MCF 10A (cell line): ENCODE data around the gene PHF21A. TPM values are rescaled to one million over a fixed set of nuclear protein-coding genes. Genes with fewer than 3 reads are reported as not detected.

Experiments
- BruUV-seq: library from RNA; stranded (reverse); fragments of 400-500 nt; replicated peaks from 2 replicates; lab custom pipeline; 2021; lab: Mats Ljungman, UMichigan
- CTCF ChIA-PET: fragments of 300-600 bp; sonication (Branson Sonifier 250); formaldehyde crosslinking; extraction: SDS; loops from one replicate; lab custom pipeline; 2021; ENCODE audit warnings: antibody characterized with exemption, inconsistent platforms; lab: Yijun Ruan, JAX
- POLR2A ChIA-PET: fragments of 300-600, 350-650 bp; sonication (Branson Sonifier 250); formaldehyde crosslinking; extraction: SDS; loops from one replicate; lab custom pipeline; 2020; ENCODE audit warnings: antibody characterized with exemption, inconsistent platforms; lab: Yijun Ruan, JAX
- DNase-seq: peaks from one replicate; pipeline ENCODE4 v3.0.0-alpha.2; 2018; ENCODE audit not compliant: unreplicated experiment
- H3K27ac Mint-ChIP-seq: one replicate; pipeline ENCODE4 v1.8.0; 2022; ENCODE audit warnings: mild to moderate bottlenecking, low read depth, mixed read lengths; ENCODE audit not compliant: unreplicated experiment
- H3K27me3 Mint-ChIP-seq: one replicate; pipeline ENCODE4 v1.8.0; 2022; ENCODE audit warnings: mixed read lengths; ENCODE audit not compliant: insufficient read depth, unreplicated experiment
- H3K36me3 Mint-ChIP-seq: one replicate; pipeline ENCODE4 v1.8.0; 2022; ENCODE audit warnings: mild to moderate bottlenecking, moderate library complexity, mixed read lengths; ENCODE audit not compliant: insufficient read depth, unreplicated experiment
- H3K4me1 Mint-ChIP-seq: one replicate; pipeline ENCODE4 v1.8.0; 2022; ENCODE audit warnings: mixed read lengths; ENCODE audit not compliant: insufficient read depth, unreplicated experiment
- H3K4me3 Mint-ChIP-seq: one replicate; pipeline ENCODE4 v1.8.0; 2022; ENCODE audit warnings: mild to moderate bottlenecking, moderate library complexity, mixed read lengths; ENCODE audit not compliant: unreplicated experiment
- H3K9me3 Mint-ChIP-seq: one replicate; pipeline ENCODE4 v1.8.0; 2022; ENCODE audit warnings: mixed read lengths; ENCODE audit not compliant: unreplicated experiment
- intact Hi-C: fragments of 100-400 bp; cut with micrococcal nuclease; formaldehyde crosslinking; loops from 2 replicates; pipeline ENCODE4 v1.14.1; 2022
- total RNA-seq: library from RNA; stranded (reverse); gene quantifications from 2 replicates; pipeline ENCODE4 v1.2.3, GENCODE V29; 2022
- TF ChIP-seq, protein P1 (sequence below): fragments of 200-600 bp; IDR thresholded peaks from one replicate; pipeline ENCODE4 v1.8.0; 2022; ENCODE audit warnings: antibody characterized with exemption, mild to moderate bottlenecking; ENCODE audit not compliant: unreplicated experiment

PHF21A gene
- total RNA-seq, 1 experiment from 2014 or later, result 37.6 TPM

DNA sequence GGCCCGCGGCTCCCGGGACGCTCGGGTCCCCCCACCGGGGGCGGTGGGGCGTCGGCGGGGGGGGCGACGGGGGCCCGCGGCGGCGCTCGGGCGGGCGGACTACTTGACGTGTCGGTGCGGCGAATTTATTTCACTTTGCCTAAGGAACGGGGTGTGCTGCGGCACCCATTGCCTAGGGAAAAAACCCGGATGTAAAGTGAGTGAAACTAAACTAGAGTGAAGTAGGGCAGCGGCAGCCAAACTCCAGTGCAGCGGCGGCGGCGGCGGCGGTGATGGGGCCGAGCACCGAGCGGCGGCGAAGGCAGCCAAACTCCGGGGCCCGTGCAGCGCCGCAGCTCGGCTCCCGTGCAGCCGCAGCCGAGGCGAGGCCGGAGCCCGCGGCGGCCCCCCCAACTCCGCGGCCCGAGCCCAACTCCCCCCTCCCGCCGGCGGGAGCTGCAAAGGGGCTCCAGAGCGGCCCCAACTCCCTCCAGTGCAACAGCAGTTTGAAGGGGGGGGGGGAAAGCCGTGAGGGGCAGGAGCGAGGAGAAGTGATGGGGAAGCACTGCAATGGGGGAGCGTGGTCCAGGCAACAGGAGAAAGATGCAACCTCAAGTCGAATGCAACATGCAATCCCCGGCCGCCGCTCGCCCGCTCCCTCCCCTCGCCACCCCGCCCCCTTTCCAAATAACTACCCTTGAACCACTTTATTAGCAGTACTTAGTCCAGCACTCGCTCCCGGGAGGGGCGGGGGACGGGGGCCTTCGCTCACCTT lies 647 bp upstream of the PHF21A start:
- no TSS peak for BruUV-seq

DNA sequence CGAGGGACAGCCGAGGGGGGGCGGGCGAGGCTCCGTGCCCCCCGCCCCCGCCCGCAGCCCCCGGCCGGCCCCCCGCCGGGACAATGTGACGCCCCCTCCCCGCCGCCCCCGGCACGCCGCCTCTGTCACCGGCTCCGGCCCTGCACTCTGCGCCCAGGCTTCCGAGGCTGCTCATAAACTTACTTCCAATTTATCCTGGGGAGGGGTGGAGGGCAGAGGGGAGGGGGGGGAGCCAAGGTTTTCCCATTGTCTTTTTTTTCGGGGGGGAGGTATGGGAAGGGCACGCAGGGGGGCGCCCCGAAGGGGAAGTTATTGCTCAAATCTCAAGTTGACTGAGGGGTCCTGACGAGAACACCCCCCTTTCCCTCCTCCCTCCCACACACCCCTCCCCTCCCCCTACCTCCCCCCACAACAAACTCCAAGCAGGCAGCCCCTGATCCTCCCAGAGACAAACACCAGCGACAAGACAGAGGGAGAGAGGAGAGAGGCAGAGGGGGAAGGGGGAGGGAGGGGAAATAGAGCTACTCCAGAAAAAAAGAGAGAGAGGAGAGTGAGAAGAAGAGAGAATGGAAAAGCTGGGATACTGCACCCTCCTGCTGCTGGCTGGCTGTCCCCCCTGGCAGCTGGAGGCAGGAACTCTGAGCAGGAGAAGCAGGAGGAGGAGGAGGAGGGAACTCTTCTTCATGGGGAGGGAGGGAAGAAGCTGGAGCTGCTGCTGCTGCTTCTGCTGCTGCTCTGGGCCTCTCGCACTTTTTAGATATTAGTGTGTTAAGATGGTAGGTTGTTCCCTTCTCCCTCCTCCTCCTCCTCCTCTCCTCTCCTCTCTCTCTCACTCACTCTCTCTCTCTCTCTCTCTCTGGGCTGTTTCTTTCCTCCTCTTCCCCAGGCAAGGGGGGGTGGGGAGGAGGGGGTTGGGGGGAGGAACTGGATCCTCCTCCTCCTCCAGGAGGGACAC lies 631 bp downstream of the PHF21A start:
- Mint-ChIP-seq H3K4me3 (peak overlapping the region; percentile 94), H3K27me3 (no peaks in the 10 kb centered on the region), H3K9me3 (no peaks in the 10 kb centered on the region), H3K36me3 (peaks cover 9% of the 10 kb centered on the region), H3K27ac (peak overlapping the region; percentile 83), H3K4me1 (peaks cover 21% of the 10 kb centered on the region)
- peak; percentile 75 for DNase-seq
- TF ChIP-seq, protein P1, sequence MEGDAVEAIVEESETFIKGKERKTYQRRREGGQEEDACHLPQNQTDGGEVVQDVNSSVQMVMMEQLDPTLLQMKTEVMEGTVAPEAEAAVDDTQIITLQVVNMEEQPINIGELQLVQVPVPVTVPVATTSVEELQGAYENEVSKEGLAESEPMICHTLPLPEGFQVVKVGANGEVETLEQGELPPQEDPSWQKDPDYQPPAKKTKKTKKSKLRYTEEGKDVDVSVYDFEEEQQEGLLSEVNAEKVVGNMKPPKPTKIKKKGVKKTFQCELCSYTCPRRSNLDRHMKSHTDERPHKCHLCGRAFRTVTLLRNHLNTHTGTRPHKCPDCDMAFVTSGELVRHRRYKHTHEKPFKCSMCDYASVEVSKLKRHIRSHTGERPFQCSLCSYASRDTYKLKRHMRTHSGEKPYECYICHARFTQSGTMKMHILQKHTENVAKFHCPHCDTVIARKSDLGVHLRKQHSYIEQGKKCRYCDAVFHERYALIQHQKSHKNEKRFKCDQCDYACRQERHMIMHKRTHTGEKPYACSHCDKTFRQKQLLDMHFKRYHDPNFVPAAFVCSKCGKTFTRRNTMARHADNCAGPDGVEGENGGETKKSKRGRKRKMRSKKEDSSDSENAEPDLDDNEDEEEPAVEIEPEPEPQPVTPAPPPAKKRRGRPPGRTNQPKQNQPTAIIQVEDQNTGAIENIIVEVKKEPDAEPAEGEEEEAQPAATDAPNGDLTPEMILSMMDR, result no peak
- intact Hi-C loops, result loop anchor here (1.0 kb wide), 1 partner anchor 119 kb away; no protein-coding TSS in a partner anchor
- ChIA-PET CTCF (interaction anchor here (0.5 to 1.2 kb wide), 3 partner anchors 45 to 471 kb away, joined by 3 to 7 read pairs (median 3); no protein-coding TSS in a partner anchor), POLR2A (interaction anchor here (0.5 to 1.5 kb wide), 16 partner anchors 8 to 440 kb away, joined by 3 to 11 read pairs (median 4); no protein-coding TSS in a partner anchor)
- BruUV-seq, result no TSS peak

More for the DNA sequence above, 647 bp upstream of the PHF21A start:
- ChIA-PET CTCF (interaction anchor here (0.7 to 1.2 kb wide), 2 partner anchors 17 to 118 kb away, joined by 3 to 4 read pairs; no protein-coding TSS in a partner anchor), POLR2A (interaction anchor here (0.5 to 4.4 kb wide), 8 partner anchors 11 to 564 kb away, joined by 3 to 28 read pairs (median 3); partner anchors contain the start of gene PEX16)
- intact Hi-C loops, result loop anchor here (1.0 kb wide), 1 partner anchor 117 kb away; no protein-coding TSS in a partner anchor
- TF ChIP-seq, protein P1, result no peak
- Mint-ChIP-seq H3K36me3 (no peaks in the 10 kb centered on the region), H3K4me1 (peaks cover 23% of the 10 kb centered on the region), H3K27me3 (no peaks in the 10 kb centered on the region), H3K9me3 (no peaks in the 10 kb centered on the region), H3K27ac (no peak overlapping the region), H3K4me3 (peak overlapping the region; percentile 94)
- peak; percentile 88 for DNase-seq

DNA sequence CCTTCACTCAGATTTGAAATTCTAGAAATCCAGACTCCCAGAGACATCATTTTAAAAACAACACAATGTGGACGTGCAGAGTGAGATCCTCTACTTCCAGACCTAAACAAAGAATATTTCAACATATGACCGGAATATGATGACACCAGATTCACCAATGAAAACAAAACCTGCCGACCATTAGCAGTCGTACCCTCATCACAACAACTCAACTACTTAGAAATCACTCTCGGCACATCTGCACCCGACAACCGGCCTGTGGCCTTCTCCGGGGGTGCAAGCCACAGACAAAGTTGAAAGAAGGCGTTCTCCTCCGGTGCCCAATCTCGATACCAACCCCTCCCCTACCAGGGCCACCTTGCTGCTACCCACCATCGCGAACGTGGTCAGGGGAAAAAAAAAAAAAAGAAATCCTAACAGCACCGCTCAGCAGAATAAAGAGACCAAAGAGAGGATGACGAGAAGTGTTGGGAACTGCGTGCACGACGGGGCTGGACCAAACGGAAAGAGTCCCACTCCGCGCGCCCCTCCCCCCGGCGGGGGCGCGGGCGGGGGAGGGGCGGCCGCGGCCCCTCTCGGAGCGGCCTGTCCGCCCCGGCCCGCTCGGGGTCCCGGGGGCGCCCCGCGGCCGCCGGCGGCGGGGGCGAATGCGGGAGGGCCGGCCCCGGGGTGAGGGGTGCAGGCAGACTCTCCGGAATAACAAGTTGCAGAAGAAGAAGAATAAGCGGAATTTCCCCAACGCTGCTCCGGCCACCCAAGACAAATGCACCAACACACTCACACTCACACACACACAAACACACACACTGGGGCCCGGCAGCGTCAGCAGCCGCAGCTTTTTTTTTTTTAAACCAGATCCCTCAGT lies 1.7 kb downstream of the PHF21A start:
- TSS peak; percentile 46 for BruUV-seq

More for the DNA sequence above, 1.7 kb downstream of the PHF21A start:
- intact Hi-C loops, result loop anchor here (2.0 kb wide), 1 partner anchor 155 kb away; no protein-coding TSS in a partner anchor
- Mint-ChIP-seq H3K4me1 (peaks cover 21% of the 10 kb centered on the region), H3K27me3 (no peaks in the 10 kb centered on the region), H3K36me3 (peaks cover 9% of the 10 kb centered on the region), H3K9me3 (no peaks in the 10 kb centered on the region), H3K27ac (peak overlapping the region; percentile 83), H3K4me3 (peak overlapping the region; percentile 94)
- CTCF ChIA-PET, result interaction anchor here (0.5 to 1.9 kb wide), 3 partner anchors 119 to 472 kb away, joined by 3 to 6 read pairs (median 3); no protein-coding TSS in a partner anchor
- DNase-seq, result peak; percentile 70
- TF ChIP-seq, protein P1, result no peak
- POLR2A ChIA-PET, result interaction anchor here (0.5 to 2.1 kb wide), 20 partner anchors 8 to 1923 kb away, joined by 3 to 18 read pairs (median 4); partner anchors contain the start of gene PEX16
